Activated naive CD4-positive, alpha-beta T cell (primary cell): ENCODE measurements around the gene SAMD4A.

Experiments used
- DNase-seq, 4 experiments: peaks; one replicate each; lab custom pipeline; 2025; lab: John Stamatoyannopoulos, UW

Gene SAMD4A

GRCh38 chr14:54660604-54661111 is 93.7 kb downstream of the SAMD4A start:
- DNase-seq = no peak

- DNase-seq = no peak
Measured at GRCh38 chr14:54662491-54663133, 95.7 kb downstream of the SAMD4A start.

GRCh38 chr14:54664961-54665360 is 98.0 kb downstream of the SAMD4A start:
- DNase-seq = no peak

GRCh38 chr14:54665946-54666345 is 99.0 kb downstream of the SAMD4A start:
- no peak for DNase-seq

GRCh38 chr14:54667026-54667744 is 100.3 kb downstream of the SAMD4A start:
- DNase-seq = no peak

GRCh38 chr14:54667764-54668163 is 100.8 kb downstream of the SAMD4A start:
- no peak for DNase-seq

- no peak for DNase-seq
Measured at GRCh38 chr14:54669721-54670561, 103.0 kb downstream of the SAMD4A start.

GRCh38 chr14:54671537-54671936 is 104.6 kb downstream of the SAMD4A start:
- DNase-seq = no peak

GRCh38 chr14:54672181-54672580 is 105.3 kb downstream of the SAMD4A start:
- DNase-seq = no peak

GRCh38 chr14:54672688-54673087 is 105.8 kb downstream of the SAMD4A start:
- no peak for DNase-seq

- DNase-seq = no peak
Measured at GRCh38 chr14:54673193-54674045, 106.5 kb downstream of the SAMD4A start.

GRCh38 chr14:54674046-54674741 is 107.3 kb downstream of the SAMD4A start:
- no peak for DNase-seq

- DNase-seq = no peak
Measured at GRCh38 chr14:54675236-54676128, 108.6 kb downstream of the SAMD4A start.

GRCh38 chr14:54676812-54677708 is 110.1 kb downstream of the SAMD4A start:
- no peak for DNase-seq

GRCh38 chr14:54680651-54681050 is 113.7 kb downstream of the SAMD4A start:
- DNase-seq = no peak

- DNase-seq = no peak
Measured at GRCh38 chr14:54681811-54682261, 114.9 kb downstream of the SAMD4A start.

- DNase-seq = no peak
Measured at GRCh38 chr14:54682578-54682977, 115.7 kb downstream of the SAMD4A start.

GRCh38 chr14:54683882-54684794 is 117.2 kb downstream of the SAMD4A start:
- no peak for DNase-seq
